Liver (tissue), 9 donors: ENCODE measurements around the gene BRAP. TPM values are rescaled to one million over a fixed set of nuclear protein-coding genes. Genes with fewer than 3 reads are reported as not detected.
A peak's percentile ranks its signal among the peaks of the same experiment; 100 is the strongest.

ENCODE experiments used
- DNase-seq: peaks from one replicate; pipeline ENCODE4 v3.0.0-alpha.2; 2017; ENCODE audit warnings: low spot score
- H3K27ac ChIP-seq, 2 donors: one replicate each; pipeline ENCODE4 v1.7.0; 2013; ENCODE audit warnings: inconsistent platforms in 2 of 2, low read length in 2 of 2, control low read depth in 1 of 2, low read depth in 1 of 2, mild to moderate bottlenecking in 1 of 2
- H3K27me3 ChIP-seq, 4 donors: one replicate each; pipeline versions ENCODE4 v1.6.1 to v1.7.0; 2013; ENCODE audit warnings: low read length in 3 of 4, inconsistent platforms in 1 of 4, mild to moderate bottlenecking in 1 of 4, moderate library complexity in 1 of 4; ENCODE audit not compliant: control insufficient read depth in 4 of 4, insufficient read depth in 4 of 4
- H3K36me3 ChIP-seq, 4 donors: one replicate each; pipeline versions ENCODE4 v1.6.1 to v1.7.0; 2013; ENCODE audit warnings: low read length in 3 of 4, mild to moderate bottlenecking in 3 of 4, low read depth in 1 of 4, moderate library complexity in 1 of 4; ENCODE audit not compliant: control insufficient read depth in 4 of 4, insufficient read depth in 3 of 4
- H3K4me1 ChIP-seq, 4 donors: one replicate each; pipeline versions ENCODE4 v1.6.1 to v1.7.0; 2013; ENCODE audit warnings: low read length in 3 of 4, mild to moderate bottlenecking in 3 of 4, moderate library complexity in 1 of 4; ENCODE audit not compliant: control insufficient read depth in 4 of 4, insufficient read depth in 4 of 4
- H3K4me3 ChIP-seq, 3 donors: one replicate each; pipeline versions ENCODE4 v1.6.1 to v1.7.0; 2013; ENCODE audit warnings: low read length in 3 of 3, control low read depth in 1 of 3, low read depth in 1 of 3, mild to moderate bottlenecking in 1 of 3
- H3K9ac ChIP-seq, 2 donors: one replicate each; pipeline ENCODE4 v1.7.0; 2013; ENCODE audit warnings: low read length in 2 of 2, mild to moderate bottlenecking in 2 of 2, moderate library complexity in 2 of 2, control low read depth in 1 of 2, low read depth in 1 of 2
- H3K9me3 ChIP-seq, 4 donors: one replicate each; pipeline versions ENCODE4 v1.6.1 to v1.7.0; 2013; ENCODE audit warnings: low read length in 3 of 4; ENCODE audit not compliant: control insufficient read depth in 4 of 4
- EGR1 ChIP-seq, 2 donors: IDR thresholded peaks; 2 replicates each; pipeline ENCODE4 v1.6.1; 2016 to 2018; ENCODE audit warnings: antibody characterized with exemption in 2 of 2, low read depth in 2 of 2
- FOXA1 ChIP-seq: IDR thresholded peaks from 2 replicates; pipeline ENCODE4 v1.6.1; 2016; ENCODE audit warnings: antibody characterized with exemption
- FOXA2 ChIP-seq: IDR thresholded peaks from 2 replicates; pipeline ENCODE4 v1.6.1; 2016; ENCODE audit warnings: antibody characterized with exemption
- GABPA ChIP-seq, 2 donors: IDR thresholded peaks in 1 of 2; conservative IDR thresholded peaks in 1 of 2; 2 replicates each; pipeline ENCODE4 v1.6.1; 2016; ENCODE audit warnings: antibody characterized with exemption in 2 of 2, mild to moderate bottlenecking in 1 of 2, moderate library complexity in 1 of 2
- HNF4A ChIP-seq, 2 donors: conservative IDR thresholded peaks; 2 replicates each; pipeline ENCODE4 v1.6.1; 2016; ENCODE audit warnings: antibody characterized with exemption in 2 of 2, mild to moderate bottlenecking in 2 of 2
- HNF4G ChIP-seq: IDR thresholded peaks from 2 replicates; pipeline ENCODE4 v1.6.1; 2016; ENCODE audit warnings: antibody characterized with exemption
- JUND ChIP-seq, 2 donors: IDR thresholded peaks; 2 replicates each; pipeline ENCODE4 v1.6.1; 2016; ENCODE audit warnings: antibody characterized with exemption in 2 of 2
- NR2F2 ChIP-seq: IDR thresholded peaks from 2 replicates; pipeline ENCODE4 v1.6.1; 2016; ENCODE audit warnings: antibody characterized with exemption
- RXRA ChIP-seq, 2 donors: IDR thresholded peaks; 2 replicates each; pipeline ENCODE4 v1.6.1; 2017 to 2018; ENCODE audit warnings: antibody characterized with exemption in 2 of 2, mild to moderate bottlenecking in 1 of 2
- SP1 ChIP-seq: IDR thresholded peaks from 2 replicates; pipeline ENCODE4 v1.6.1; 2018; ENCODE audit warnings: antibody characterized with exemption, mild to moderate bottlenecking
- TAF1 ChIP-seq: conservative IDR thresholded peaks from 2 replicates; pipeline ENCODE4 v1.6.1; 2016; ENCODE audit warnings: antibody characterized with exemption, mild to moderate bottlenecking
- YY1 ChIP-seq: IDR thresholded peaks from 2 replicates; pipeline ENCODE4 v1.6.1; 2016; ENCODE audit warnings: antibody characterized with exemption, mild to moderate bottlenecking
- WGBS: extraction: QIAGEN DNeasy Blood & Tissue Kit; methylation state at CpG from one replicate; pipeline ENCODE4 v1.1.7; 2013; 5-methylcytosine and 5-hydroxymethylcytosine counted together
- polyA plus RNA-seq, 2 donors: library from polyadenylated mRNA; stranded (reverse) in 1 of 2; unstranded in 1 of 2; fragments of 200-250 nt in 1 of 2; fragments of >200 nt in 1 of 2; fragmentation: Nextera tagmentation in 1 of 2; extraction: Ambion mirVana in 1 of 2; gene quantifications; one replicate each; pipeline versions ENCODE4 v1.2.1 to v1.2.3, GENCODE V29; 2013 to 2015
- total RNA-seq, 2 donors: library from RNA; depleted of rRNA; stranded (reverse); fragments of >200 nt; gene quantifications; one replicate each; pipeline ENCODE4 v1.2.3, GENCODE V29; 2014
- TF ChIP-seq, protein P1 (sequence below): IDR thresholded peaks from 2 replicates; pipeline ENCODE4 v1.6.1; 2016; ENCODE audit warnings: antibody characterized with exemption
- TF ChIP-seq, protein P2 (sequence below): IDR thresholded peaks from 2 replicates; pipeline ENCODE4 v1.6.1; 2016; ENCODE audit warnings: antibody characterized with exemption, mild to moderate bottlenecking
- TF ChIP-seq, protein P3 (sequence below): IDR thresholded peaks from 2 replicates; pipeline ENCODE4 v1.6.1; 2016; ENCODE audit warnings: antibody characterized with exemption
- TF ChIP-seq, protein P4 (sequence below): fragments of 150-350 bp; IDR thresholded peaks from 2 replicates; pipeline ENCODE4 v1.5.1; 2017; ENCODE audit warnings: improper control_type of control experiment, low read depth, low read length; ENCODE audit not compliant: missing input control
- TF ChIP-seq, protein P5 (sequence below): IDR thresholded peaks from 2 replicates; pipeline ENCODE4 v1.6.1; 2016; ENCODE audit warnings: antibody characterized with exemption
- donor health status: healthy.
- donor health status: healthy.
- donor health status: healthy.
- donor health status: healthy.
- donor health status: healthy.

BRAP gene
- total and polyA plus RNA-seq, 4 donors, result 4.8 to 10.1 (median 6.7) TPM

DNA sequence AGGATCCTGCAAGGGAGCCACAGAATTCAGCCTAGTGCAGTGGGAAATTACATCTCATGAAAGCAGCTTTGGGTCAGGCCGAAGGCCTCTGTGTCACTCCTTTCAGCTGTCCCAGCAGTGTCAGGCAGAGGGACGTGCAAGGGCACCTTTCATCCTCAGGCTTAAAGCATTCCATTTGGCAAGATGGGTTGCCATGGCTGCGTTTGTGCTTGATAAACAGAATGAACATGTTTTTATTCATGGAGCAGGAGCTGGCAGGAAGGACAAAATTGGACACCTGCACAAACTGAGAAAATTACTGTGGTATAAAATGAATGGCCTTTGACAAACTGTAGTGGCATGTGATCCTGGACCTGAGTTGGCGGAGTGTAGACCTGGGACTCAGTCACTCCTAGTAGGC, 29.5 kb upstream of the BRAP start (continued):
- TF ChIP-seq YY1 (no peak), SP1 (no peak)
- TF ChIP-seq, protein P1, sequence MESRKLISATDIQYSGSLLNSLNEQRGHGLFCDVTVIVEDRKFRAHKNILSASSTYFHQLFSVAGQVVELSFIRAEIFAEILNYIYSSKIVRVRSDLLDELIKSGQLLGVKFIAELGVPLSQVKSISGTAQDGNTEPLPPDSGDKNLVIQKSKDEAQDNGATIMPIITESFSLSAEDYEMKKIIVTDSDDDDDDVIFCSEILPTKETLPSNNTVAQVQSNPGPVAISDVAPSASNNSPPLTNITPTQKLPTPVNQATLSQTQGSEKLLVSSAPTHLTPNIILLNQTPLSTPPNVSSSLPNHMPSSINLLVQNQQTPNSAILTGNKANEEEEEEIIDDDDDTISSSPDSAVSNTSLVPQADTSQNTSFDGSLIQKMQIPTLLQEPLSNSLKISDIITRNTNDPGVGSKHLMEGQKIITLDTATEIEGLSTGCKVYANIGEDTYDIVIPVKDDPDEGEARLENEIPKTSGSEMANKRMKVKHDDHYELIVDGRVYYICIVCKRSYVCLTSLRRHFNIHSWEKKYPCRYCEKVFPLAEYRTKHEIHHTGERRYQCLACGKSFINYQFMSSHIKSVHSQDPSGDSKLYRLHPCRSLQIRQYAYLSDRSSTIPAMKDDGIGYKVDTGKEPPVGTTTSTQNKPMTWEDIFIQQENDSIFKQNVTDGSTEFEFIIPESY, result no peak

DNA sequence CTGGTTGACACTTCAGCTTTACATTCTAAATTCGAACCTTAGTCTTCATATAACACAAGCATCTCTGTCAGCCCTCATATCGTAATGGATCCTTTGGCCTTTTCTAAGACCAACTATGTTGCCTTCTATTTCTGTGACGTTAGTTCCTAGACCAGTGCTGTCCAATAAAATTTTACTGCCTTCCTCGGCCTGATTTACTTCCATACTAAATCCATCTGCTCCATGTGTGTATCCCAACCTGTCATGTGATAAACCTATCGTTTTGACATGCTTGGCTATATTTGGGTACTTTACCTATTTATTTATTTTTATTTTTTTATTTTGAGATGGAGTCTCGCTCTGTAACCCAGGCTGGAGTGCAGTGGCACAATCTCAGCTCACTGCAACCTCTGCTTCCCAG, 20.4 kb upstream of the BRAP start:
- Histone ChIP-seq H3K4me3 (no peak overlapping the region), H3K36me3 (peaks cover 14 to 52% (median 34%) of the 10 kb centered on the region in 4 donors), H3K9me3 (no peaks in the 10 kb centered on the region), H3K27ac (peak overlapping the region in 1 of 2 donors; percentile 53), H3K27me3 (no peaks in the 10 kb centered on the region), H3K4me1 (peaks cover 0 to 12% (median 5%) of the 10 kb centered on the region in 4 donors), H3K9ac (no peak overlapping the region)
- TF ChIP-seq FOXA2, result no peak
- TF ChIP-seq HNF4G, result no peak
- TF ChIP-seq, protein P1, result no peak
- no peak for TF ChIP-seq RXRA (IDR thresholded peaks at IDR 0.05)
- no peak for TF ChIP-seq TAF1
- TF ChIP-seq, protein P2, sequence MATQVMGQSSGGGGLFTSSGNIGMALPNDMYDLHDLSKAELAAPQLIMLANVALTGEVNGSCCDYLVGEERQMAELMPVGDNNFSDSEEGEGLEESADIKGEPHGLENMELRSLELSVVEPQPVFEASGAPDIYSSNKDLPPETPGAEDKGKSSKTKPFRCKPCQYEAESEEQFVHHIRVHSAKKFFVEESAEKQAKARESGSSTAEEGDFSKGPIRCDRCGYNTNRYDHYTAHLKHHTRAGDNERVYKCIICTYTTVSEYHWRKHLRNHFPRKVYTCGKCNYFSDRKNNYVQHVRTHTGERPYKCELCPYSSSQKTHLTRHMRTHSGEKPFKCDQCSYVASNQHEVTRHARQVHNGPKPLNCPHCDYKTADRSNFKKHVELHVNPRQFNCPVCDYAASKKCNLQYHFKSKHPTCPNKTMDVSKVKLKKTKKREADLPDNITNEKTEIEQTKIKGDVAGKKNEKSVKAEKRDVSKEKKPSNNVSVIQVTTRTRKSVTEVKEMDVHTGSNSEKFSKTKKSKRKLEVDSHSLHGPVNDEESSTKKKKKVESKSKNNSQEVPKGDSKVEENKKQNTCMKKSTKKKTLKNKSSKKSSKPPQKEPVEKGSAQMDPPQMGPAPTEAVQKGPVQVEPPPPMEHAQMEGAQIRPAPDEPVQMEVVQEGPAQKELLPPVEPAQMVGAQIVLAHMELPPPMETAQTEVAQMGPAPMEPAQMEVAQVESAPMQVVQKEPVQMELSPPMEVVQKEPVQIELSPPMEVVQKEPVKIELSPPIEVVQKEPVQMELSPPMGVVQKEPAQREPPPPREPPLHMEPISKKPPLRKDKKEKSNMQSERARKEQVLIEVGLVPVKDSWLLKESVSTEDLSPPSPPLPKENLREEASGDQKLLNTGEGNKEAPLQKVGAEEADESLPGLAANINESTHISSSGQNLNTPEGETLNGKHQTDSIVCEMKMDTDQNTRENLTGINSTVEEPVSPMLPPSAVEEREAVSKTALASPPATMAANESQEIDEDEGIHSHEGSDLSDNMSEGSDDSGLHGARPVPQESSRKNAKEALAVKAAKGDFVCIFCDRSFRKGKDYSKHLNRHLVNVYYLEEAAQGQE, result no peak
- TF ChIP-seq, protein P3, sequence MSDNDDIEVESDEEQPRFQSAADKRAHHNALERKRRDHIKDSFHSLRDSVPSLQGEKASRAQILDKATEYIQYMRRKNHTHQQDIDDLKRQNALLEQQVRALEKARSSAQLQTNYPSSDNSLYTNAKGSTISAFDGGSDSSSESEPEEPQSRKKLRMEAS, result no peak
- TF ChIP-seq, protein P4, sequence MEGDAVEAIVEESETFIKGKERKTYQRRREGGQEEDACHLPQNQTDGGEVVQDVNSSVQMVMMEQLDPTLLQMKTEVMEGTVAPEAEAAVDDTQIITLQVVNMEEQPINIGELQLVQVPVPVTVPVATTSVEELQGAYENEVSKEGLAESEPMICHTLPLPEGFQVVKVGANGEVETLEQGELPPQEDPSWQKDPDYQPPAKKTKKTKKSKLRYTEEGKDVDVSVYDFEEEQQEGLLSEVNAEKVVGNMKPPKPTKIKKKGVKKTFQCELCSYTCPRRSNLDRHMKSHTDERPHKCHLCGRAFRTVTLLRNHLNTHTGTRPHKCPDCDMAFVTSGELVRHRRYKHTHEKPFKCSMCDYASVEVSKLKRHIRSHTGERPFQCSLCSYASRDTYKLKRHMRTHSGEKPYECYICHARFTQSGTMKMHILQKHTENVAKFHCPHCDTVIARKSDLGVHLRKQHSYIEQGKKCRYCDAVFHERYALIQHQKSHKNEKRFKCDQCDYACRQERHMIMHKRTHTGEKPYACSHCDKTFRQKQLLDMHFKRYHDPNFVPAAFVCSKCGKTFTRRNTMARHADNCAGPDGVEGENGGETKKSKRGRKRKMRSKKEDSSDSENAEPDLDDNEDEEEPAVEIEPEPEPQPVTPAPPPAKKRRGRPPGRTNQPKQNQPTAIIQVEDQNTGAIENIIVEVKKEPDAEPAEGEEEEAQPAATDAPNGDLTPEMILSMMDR, result no peak
- TF ChIP-seq YY1, result no peak
- TF ChIP-seq FOXA1, result no peak
- TF ChIP-seq SP1, result no peak
- no peak for TF ChIP-seq JUND (IDR thresholded peaks at IDR 0.05)
- TF ChIP-seq GABPA (IDR thresholded peaks at IDR 0.05 in 1 of 2, conservative IDR thresholded peaks at IDR 0.05 in 1 of 2), result no peak
- TF ChIP-seq HNF4A (conservative IDR thresholded peaks at IDR 0.05), result no peak
- TF ChIP-seq, protein P5, sequence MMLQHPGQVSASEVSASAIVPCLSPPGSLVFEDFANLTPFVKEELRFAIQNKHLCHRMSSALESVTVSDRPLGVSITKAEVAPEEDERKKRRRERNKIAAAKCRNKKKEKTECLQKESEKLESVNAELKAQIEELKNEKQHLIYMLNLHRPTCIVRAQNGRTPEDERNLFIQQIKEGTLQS, result no peak
- TF ChIP-seq NR2F2, result no peak
- TF ChIP-seq EGR1 (IDR thresholded peaks at IDR 0.05; ENCODE audit: low read depth in 2 of 2), result no peak
- no peak for DNase-seq
- WGBS, result 93% methylated on average over 6 of the region's 6 CpGs
